ENCODE results near the gene SYCP3.

- TF ChIP-seq CTCF (IDR thresholded peaks at IDR 0.05): no peak
- no peak for TF ChIP-seq EP300 (IDR thresholded peaks at IDR 0.05)
- no peak for TF ChIP-seq POLR2AphosphoS5 (IDR thresholded peaks at IDR 0.05)
- TF ChIP-seq POLR2A (IDR thresholded peaks at IDR 0.05; ENCODE audit: low read depth): no peak
Measured at GRCh38 chr12:101690544-101691098, 48.6 kb downstream of the SYCP3 start.

Data from esophagus muscularis mucosa (tissue), 4 donors.